ENCODE data around the gene MT1F.
A peak's percentile ranks its signal among the peaks of the same experiment; 100 is the strongest.
"Not testable (repeated sequence)": the region's sequence is repeated elsewhere in the genome, so short reads cannot be mapped to it uniquely, and the experiment has no call there.

The MT1F gene

GRCh38 chr16:56672761-56673536, 15.2 kb downstream of the MT1F start:
- no peak overlapping the region for H3K9ac ChIP-seq (ENCODE audit: insufficient read length, low read depth)
- no peaks in the 10 kb centered on the region for H3K9me3 ChIP-seq (ENCODE audit: insufficient read depth, low read length)
- peaks cover 6% of the 10 kb centered on the region for H3K4me1 ChIP-seq (ENCODE audit: insufficient read depth, insufficient read length)
- no peak for TF ChIP-seq ZNF274 (IDR thresholded peaks at IDR 0.05; ENCODE audit: low read depth, low read length)
- no peak for TF ChIP-seq YY1 (IDR thresholded peaks at IDR 0.05; ENCODE audit: insufficient read depth, insufficient read length)
- no peak for TF ChIP-seq SUZ12 (IDR thresholded peaks at IDR 0.05; ENCODE audit: extremely low read depth, insufficient read depth, insufficient read length)
- DNase-seq (ENCODE audit: low read depth, low spot score), result no peak
- H3K27me3 ChIP-seq (ENCODE audit: insufficient read depth, insufficient read length), result peaks cover 7% of the 10 kb centered on the region
- no peak overlapping the region for H3K4me3 ChIP-seq (ENCODE audit: insufficient read length, low read depth)
- no peaks in the 10 kb centered on the region for H3K36me3 ChIP-seq (ENCODE audit: insufficient read depth, insufficient read length, low read length)

DNA sequence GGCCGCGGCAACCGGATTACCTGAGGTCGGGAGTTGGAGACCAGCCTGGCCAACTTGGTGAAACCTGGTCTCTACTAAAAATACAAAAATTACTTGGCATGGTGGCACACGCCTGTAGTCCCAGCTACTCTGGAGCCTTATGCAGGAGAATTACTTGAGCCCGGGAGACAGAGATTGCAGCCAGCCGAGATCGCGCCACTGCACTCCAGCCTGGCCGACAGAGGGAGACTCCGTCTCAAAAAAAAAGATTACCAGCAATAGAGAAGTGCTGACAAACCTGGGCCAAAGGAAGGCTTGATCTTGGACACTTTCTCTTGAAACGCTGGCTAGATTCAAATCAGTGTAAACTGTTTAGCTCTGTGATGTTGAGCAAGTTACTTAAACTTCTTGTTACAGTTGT, 16.2 kb downstream of the MT1F start:
- H3K9ac ChIP-seq (ENCODE audit: insufficient read length, low read depth), result no peak overlapping the region
- no peak for DNase-seq (ENCODE audit: low read depth, low spot score)
- no peaks in the 10 kb centered on the region for H3K36me3 ChIP-seq (ENCODE audit: insufficient read depth, insufficient read length, low read length)
- TF ChIP-seq ZNF274 (IDR thresholded peaks at IDR 0.05; ENCODE audit: low read depth, low read length) (no peak), YY1 (IDR thresholded peaks at IDR 0.05; ENCODE audit: insufficient read depth, insufficient read length) (no peak), SUZ12 (IDR thresholded peaks at IDR 0.05; ENCODE audit: extremely low read depth, insufficient read depth, insufficient read length) (no peak)
- H3K9me3 ChIP-seq (ENCODE audit: insufficient read depth, low read length), result no peaks in the 10 kb centered on the region
- H3K4me3 ChIP-seq (ENCODE audit: insufficient read length, low read depth), result no peak overlapping the region
- H3K4me1 ChIP-seq (ENCODE audit: insufficient read depth, insufficient read length), result peaks cover 6% of the 10 kb centered on the region
- H3K27me3 ChIP-seq (ENCODE audit: insufficient read depth, insufficient read length), result peaks cover 7% of the 10 kb centered on the region

- DNase-seq (ENCODE audit: low read depth, low spot score); H3K36me3 ChIP-seq (ENCODE audit: insufficient read depth, insufficient read length, low read length); H3K4me3 ChIP-seq (ENCODE audit: insufficient read length, low read depth); H3K9ac ChIP-seq (ENCODE audit: insufficient read length, low read depth); H3K9me3 ChIP-seq (ENCODE audit: insufficient read depth, low read length); H3K27me3 ChIP-seq (ENCODE audit: insufficient read depth, insufficient read length); H3K4me1 ChIP-seq (ENCODE audit: insufficient read depth, insufficient read length): not testable (repeated sequence)
These were observed 16.8 kb downstream of the MT1F start for GRCh38 chr16:56674570-56674969.

DNA sequence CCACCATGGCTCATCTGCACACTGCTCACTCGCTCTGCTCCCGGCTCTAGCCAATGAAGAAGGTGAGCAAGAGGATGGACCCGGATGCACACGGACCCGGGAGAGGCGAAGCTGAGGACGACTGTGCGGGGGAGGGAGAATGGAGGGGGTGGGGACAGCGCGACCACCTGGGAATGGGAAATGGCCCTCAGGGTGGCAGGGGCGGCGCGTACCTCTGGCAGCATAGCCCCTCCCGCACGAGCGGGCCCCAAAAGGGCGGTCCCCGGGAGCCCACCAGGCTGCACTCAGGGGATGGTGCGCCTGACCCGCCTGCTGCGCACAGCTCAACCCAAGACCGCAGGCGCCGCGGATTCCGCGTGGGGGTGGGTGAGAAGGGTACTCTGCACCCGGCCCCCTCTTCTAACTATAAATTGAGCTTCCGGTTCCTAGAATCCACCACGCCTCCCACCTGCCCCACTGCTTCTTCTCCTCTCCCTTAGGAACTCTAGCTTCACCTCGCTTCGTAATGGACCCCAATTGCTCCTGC, 18.0 kb downstream of the MT1F start:
- H3K36me3 ChIP-seq (ENCODE audit: insufficient read depth, insufficient read length, low read length), result no peaks in the 10 kb centered on the region
- no peak for DNase-seq (ENCODE audit: low read depth, low spot score)
- peaks cover 6% of the 10 kb centered on the region for H3K4me1 ChIP-seq (ENCODE audit: insufficient read depth, insufficient read length)
- peak overlapping the region; percentile 47 for H3K4me3 ChIP-seq (ENCODE audit: insufficient read length, low read depth)
- H3K9ac ChIP-seq (ENCODE audit: insufficient read length, low read depth), result peak overlapping the region; percentile 59
- TF ChIP-seq ZNF274 (IDR thresholded peaks at IDR 0.05; ENCODE audit: low read depth, low read length) (no peak), YY1 (IDR thresholded peaks at IDR 0.05; ENCODE audit: insufficient read depth, insufficient read length) (no peak), SUZ12 (IDR thresholded peaks at IDR 0.05; ENCODE audit: extremely low read depth, insufficient read depth, insufficient read length) (no peak)
- peaks cover under 1% of the 10 kb centered on the region for H3K27me3 ChIP-seq (ENCODE audit: insufficient read depth, insufficient read length)
- no peaks in the 10 kb centered on the region for H3K9me3 ChIP-seq (ENCODE audit: insufficient read depth, low read length)

DNA sequence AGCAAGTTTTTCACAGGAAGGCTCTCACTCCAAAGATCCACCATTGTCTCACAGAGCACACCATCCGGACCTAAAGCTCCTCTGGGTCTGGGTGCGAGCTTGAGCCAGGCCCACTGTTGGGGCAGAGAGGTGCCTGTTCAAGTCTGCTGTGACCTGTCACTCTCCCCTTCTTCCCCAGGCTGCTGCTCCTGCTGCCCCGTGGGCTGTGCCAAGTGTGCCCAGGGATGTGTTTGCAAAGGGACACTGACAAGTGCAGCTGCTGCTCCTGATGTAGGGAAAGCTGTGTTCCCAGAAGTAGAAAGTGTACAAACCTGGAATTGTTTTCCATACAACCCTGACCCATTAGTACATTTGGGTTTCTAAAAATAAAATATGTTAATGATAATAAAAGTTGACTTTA, 19.7 kb downstream of the MT1F start:
- TF ChIP-seq ZNF274 (IDR thresholded peaks at IDR 0.05; ENCODE audit: low read depth, low read length), result no peak
- no peak overlapping the region for H3K9ac ChIP-seq (ENCODE audit: insufficient read length, low read depth)
- H3K4me3 ChIP-seq (ENCODE audit: insufficient read length, low read depth), result no peak overlapping the region
- H3K4me1 ChIP-seq (ENCODE audit: insufficient read depth, insufficient read length), result peaks cover 6% of the 10 kb centered on the region
- peaks cover 7% of the 10 kb centered on the region for H3K27me3 ChIP-seq (ENCODE audit: insufficient read depth, insufficient read length)
- no peak for DNase-seq (ENCODE audit: low read depth, low spot score)
- no peaks in the 10 kb centered on the region for H3K9me3 ChIP-seq (ENCODE audit: insufficient read depth, low read length)
- peaks cover under 1% of the 10 kb centered on the region for H3K36me3 ChIP-seq (ENCODE audit: insufficient read depth, insufficient read length, low read length)

- no peak overlapping the region for H3K9ac ChIP-seq (ENCODE audit: insufficient read length, low read depth)
- no peaks in the 10 kb centered on the region for H3K9me3 ChIP-seq (ENCODE audit: insufficient read depth, low read length)
- peaks cover 12% of the 10 kb centered on the region for H3K4me1 ChIP-seq (ENCODE audit: insufficient read depth, insufficient read length)
- DNase-seq (ENCODE audit: low read depth, low spot score), result no peak
- TF ChIP-seq ZNF274 (IDR thresholded peaks at IDR 0.05; ENCODE audit: low read depth, low read length) (no peak), YY1 (IDR thresholded peaks at IDR 0.05; ENCODE audit: insufficient read depth, insufficient read length) (no peak), SUZ12 (IDR thresholded peaks at IDR 0.05; ENCODE audit: extremely low read depth, insufficient read depth, insufficient read length) (no peak)
- no peak overlapping the region for H3K4me3 ChIP-seq (ENCODE audit: insufficient read length, low read depth)
- peaks cover 18% of the 10 kb centered on the region for H3K36me3 ChIP-seq (ENCODE audit: insufficient read depth, insufficient read length, low read length)
- H3K27me3 ChIP-seq (ENCODE audit: insufficient read depth, insufficient read length), result peaks cover 7% of the 10 kb centered on the region
These were observed 21.4 kb downstream of the MT1F start for GRCh38 chr16:56679078-56679730.

DNA sequence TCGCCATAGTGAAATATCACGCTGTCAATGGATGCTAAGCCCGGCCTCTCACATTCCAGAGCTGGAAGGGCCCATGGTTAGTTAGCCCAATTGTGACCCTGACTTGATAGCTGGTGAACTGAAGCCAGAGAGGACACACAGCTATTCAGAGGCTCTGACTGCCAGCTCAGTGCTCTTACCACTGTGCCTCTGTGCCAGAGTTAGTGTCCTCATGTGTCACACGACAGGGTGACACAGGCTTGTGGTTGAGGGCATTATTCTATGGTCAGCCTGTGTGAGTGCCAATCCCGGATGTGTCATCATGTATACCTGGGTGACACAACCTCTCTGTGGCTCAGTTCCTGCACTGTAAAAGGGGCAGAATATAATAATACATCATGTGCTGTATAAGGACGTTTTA, 22.1 kb downstream of the MT1F start:
- Histone ChIP-seq H3K27me3 (ENCODE audit: insufficient read depth, insufficient read length) (peaks cover 7% of the 10 kb centered on the region), H3K4me1 (ENCODE audit: insufficient read depth, insufficient read length) (peaks cover 12% of the 10 kb centered on the region), H3K36me3 (ENCODE audit: insufficient read depth, insufficient read length, low read length) (peaks cover 24% of the 10 kb centered on the region), H3K9me3 (ENCODE audit: insufficient read depth, low read length) (no peaks in the 10 kb centered on the region), H3K9ac (ENCODE audit: insufficient read length, low read depth) (no peak overlapping the region), H3K4me3 (ENCODE audit: insufficient read length, low read depth) (no peak overlapping the region)
- no peak for DNase-seq (ENCODE audit: low read depth, low spot score)
- TF ChIP-seq ZNF274 (IDR thresholded peaks at IDR 0.05; ENCODE audit: low read depth, low read length), result no peak

All from NT2/D1 (cell line).